MCF 10A (cell line): Measurements from ENCODE around the gene SDK2. TPM values are rescaled to one million over a fixed set of nuclear protein-coding genes. Genes with fewer than 3 reads are reported as not detected.

ENCODE experiments used
- BruUV-seq: library from RNA; stranded (reverse); fragments of 400-500 nt; replicated peaks from 2 replicates; lab custom pipeline; 2021; lab: Mats Ljungman, UMichigan
- CTCF ChIA-PET: fragments of 300-600 bp; sonication (Branson Sonifier 250); formaldehyde crosslinking; extraction: SDS; loops from one replicate; lab custom pipeline; 2021; ENCODE audit warnings: antibody characterized with exemption, inconsistent platforms; lab: Yijun Ruan, JAX
- POLR2A ChIA-PET: fragments of 300-600, 350-650 bp; sonication (Branson Sonifier 250); formaldehyde crosslinking; extraction: SDS; loops from one replicate; lab custom pipeline; 2020; ENCODE audit warnings: antibody characterized with exemption, inconsistent platforms; lab: Yijun Ruan, JAX
- DNase-seq: peaks from one replicate; pipeline ENCODE4 v3.0.0-alpha.2; 2018; ENCODE audit not compliant: unreplicated experiment
- H3K27ac Mint-ChIP-seq: one replicate; pipeline ENCODE4 v1.8.0; 2022; ENCODE audit warnings: mild to moderate bottlenecking, low read depth, mixed read lengths; ENCODE audit not compliant: unreplicated experiment
- H3K27me3 Mint-ChIP-seq: one replicate; pipeline ENCODE4 v1.8.0; 2022; ENCODE audit warnings: mixed read lengths; ENCODE audit not compliant: insufficient read depth, unreplicated experiment
- H3K36me3 Mint-ChIP-seq: one replicate; pipeline ENCODE4 v1.8.0; 2022; ENCODE audit warnings: mild to moderate bottlenecking, moderate library complexity, mixed read lengths; ENCODE audit not compliant: insufficient read depth, unreplicated experiment
- H3K4me1 Mint-ChIP-seq: one replicate; pipeline ENCODE4 v1.8.0; 2022; ENCODE audit warnings: mixed read lengths; ENCODE audit not compliant: insufficient read depth, unreplicated experiment
- H3K4me3 Mint-ChIP-seq: one replicate; pipeline ENCODE4 v1.8.0; 2022; ENCODE audit warnings: mild to moderate bottlenecking, moderate library complexity, mixed read lengths; ENCODE audit not compliant: unreplicated experiment
- H3K9me3 Mint-ChIP-seq: one replicate; pipeline ENCODE4 v1.8.0; 2022; ENCODE audit warnings: mixed read lengths; ENCODE audit not compliant: unreplicated experiment
- intact Hi-C: fragments of 100-400 bp; cut with micrococcal nuclease; formaldehyde crosslinking; loops from 2 replicates; pipeline ENCODE4 v1.14.1; 2022
- total RNA-seq: library from RNA; stranded (reverse); gene quantifications from 2 replicates; pipeline ENCODE4 v1.2.3, GENCODE V29; 2022
- TF ChIP-seq, protein P1 (sequence below): fragments of 200-600 bp; IDR thresholded peaks from one replicate; pipeline ENCODE4 v1.8.0; 2022; ENCODE audit warnings: antibody characterized with exemption, mild to moderate bottlenecking; ENCODE audit not compliant: unreplicated experiment

SDK2 gene
- total RNA-seq, 1 experiment from 2014 or later, result not detected

DNA sequence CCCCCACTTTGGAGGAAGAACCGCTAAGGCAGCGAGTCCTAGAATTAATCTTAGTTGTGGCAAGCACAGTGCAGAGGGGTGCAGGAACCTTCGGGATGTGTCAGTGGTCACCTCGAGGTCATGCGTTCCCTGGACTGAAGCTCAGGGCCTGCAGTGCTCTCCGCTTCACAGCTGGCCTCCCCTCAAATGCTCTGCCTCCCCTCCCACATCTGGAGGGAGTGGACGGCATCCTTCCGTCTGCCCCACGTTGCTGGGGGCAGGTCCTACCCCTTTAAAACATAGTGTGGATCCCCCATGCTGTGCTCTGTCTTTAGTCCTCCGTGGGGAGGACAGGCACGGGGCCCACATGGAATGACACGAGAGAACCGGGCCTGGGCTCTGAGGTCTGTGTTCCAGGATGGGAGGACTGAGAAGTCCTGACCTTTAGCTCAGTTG, 232.9 kb downstream of the SDK2 start:
- H3K27ac Mint-ChIP-seq, result no peak overlapping the region
- TF ChIP-seq, protein P1, sequence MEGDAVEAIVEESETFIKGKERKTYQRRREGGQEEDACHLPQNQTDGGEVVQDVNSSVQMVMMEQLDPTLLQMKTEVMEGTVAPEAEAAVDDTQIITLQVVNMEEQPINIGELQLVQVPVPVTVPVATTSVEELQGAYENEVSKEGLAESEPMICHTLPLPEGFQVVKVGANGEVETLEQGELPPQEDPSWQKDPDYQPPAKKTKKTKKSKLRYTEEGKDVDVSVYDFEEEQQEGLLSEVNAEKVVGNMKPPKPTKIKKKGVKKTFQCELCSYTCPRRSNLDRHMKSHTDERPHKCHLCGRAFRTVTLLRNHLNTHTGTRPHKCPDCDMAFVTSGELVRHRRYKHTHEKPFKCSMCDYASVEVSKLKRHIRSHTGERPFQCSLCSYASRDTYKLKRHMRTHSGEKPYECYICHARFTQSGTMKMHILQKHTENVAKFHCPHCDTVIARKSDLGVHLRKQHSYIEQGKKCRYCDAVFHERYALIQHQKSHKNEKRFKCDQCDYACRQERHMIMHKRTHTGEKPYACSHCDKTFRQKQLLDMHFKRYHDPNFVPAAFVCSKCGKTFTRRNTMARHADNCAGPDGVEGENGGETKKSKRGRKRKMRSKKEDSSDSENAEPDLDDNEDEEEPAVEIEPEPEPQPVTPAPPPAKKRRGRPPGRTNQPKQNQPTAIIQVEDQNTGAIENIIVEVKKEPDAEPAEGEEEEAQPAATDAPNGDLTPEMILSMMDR, result no peak
- DNase-seq, result no peak
- no peaks in the 10 kb centered on the region for H3K4me1 Mint-ChIP-seq
- no peak overlapping the region for H3K4me3 Mint-ChIP-seq
- no peaks in the 10 kb centered on the region for H3K9me3 Mint-ChIP-seq
- H3K36me3 Mint-ChIP-seq, result no peaks in the 10 kb centered on the region
- ChIA-PET POLR2A (interaction anchor here (0.5 to 0.7 kb wide), 2 partner anchors 75 to 1522 kb away, joined by 4 read pairs; no protein-coding TSS in a partner anchor), CTCF (interaction anchor here (1.1 kb wide), 1 partner anchor 16 kb away, joined by 3 read pairs; no protein-coding TSS in a partner anchor)
- intact Hi-C loops, result no loop called here
- no TSS peak for BruUV-seq
- no peaks in the 10 kb centered on the region for H3K27me3 Mint-ChIP-seq

- TF ChIP-seq, protein P1, result no peak
- Mint-ChIP-seq H3K36me3 (no peaks in the 10 kb centered on the region), H3K4me3 (no peak overlapping the region), H3K27me3 (no peaks in the 10 kb centered on the region), H3K4me1 (no peaks in the 10 kb centered on the region), H3K9me3 (no peaks in the 10 kb centered on the region), H3K27ac (no peak overlapping the region)
- no peak for DNase-seq
- POLR2A ChIA-PET, result interaction anchor here (0.5 to 1.5 kb wide), 3 partner anchors 11 to 1522 kb away, joined by 4 to 6 read pairs (median 4); no protein-coding TSS in a partner anchor
- intact Hi-C loops, result no loop called here
- CTCF ChIA-PET, result interaction anchor here (1.1 to 1.2 kb wide), 2 partner anchors 10 to 17 kb away, joined by 3 read pairs; no protein-coding TSS in a partner anchor
- no TSS peak for BruUV-seq
Measured at GRCh38 chr17:73410586-73411312, 233.5 kb downstream of the SDK2 start.

DNA sequence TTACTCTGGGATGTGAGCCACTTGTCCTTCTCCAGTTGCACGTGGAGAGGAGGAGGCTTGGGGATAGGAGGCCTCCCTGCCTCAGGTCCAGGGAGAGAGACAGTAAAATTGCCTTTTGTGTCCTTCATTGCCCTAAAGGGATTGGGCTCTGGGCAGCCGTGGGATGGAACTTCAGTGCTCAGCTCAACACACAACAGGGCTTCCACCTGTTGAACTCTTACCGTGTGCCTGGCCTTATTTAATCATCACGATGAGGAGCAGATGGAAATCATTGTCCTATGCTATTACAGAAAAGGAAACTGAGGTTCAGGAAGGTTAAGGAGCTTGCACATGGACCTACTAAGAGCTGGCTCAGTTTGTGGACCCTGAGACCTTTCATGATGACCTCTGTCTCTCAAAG, 240.0 kb downstream of the SDK2 start:
- ChIA-PET CTCF (interaction anchor here (0.6 to 1.2 kb wide), 4 partner anchors 22 to 773 kb away, joined by 3 to 4 read pairs (median 4); no protein-coding TSS in a partner anchor), POLR2A (no interaction called here)
- H3K4me1 Mint-ChIP-seq, result no peaks in the 10 kb centered on the region
- H3K36me3 Mint-ChIP-seq, result peaks cover 5% of the 10 kb centered on the region
- no peak overlapping the region for H3K4me3 Mint-ChIP-seq
- H3K9me3 Mint-ChIP-seq, result no peaks in the 10 kb centered on the region
- no TSS peak for BruUV-seq
- H3K27ac Mint-ChIP-seq, result no peak overlapping the region
- no peak for DNase-seq
- peaks cover 4% of the 10 kb centered on the region for H3K27me3 Mint-ChIP-seq
- TF ChIP-seq, protein P1, result no peak
- intact Hi-C loops, result no loop called here

GRCh38 chr17:73402466-73402865, 241.8 kb downstream of the SDK2 start:
- TF ChIP-seq, protein P1, result no peak
- ChIA-PET CTCF (interaction anchor here (0.5 kb wide), 1 partner anchor 452 kb away, joined by 4 read pairs; no protein-coding TSS in a partner anchor), POLR2A (no interaction called here)
- Mint-ChIP-seq H3K9me3 (no peaks in the 10 kb centered on the region), H3K4me1 (no peaks in the 10 kb centered on the region), H3K36me3 (peaks cover 5% of the 10 kb centered on the region), H3K4me3 (no peak overlapping the region), H3K27ac (no peak overlapping the region), H3K27me3 (peaks cover 14% of the 10 kb centered on the region)
- BruUV-seq, result no TSS peak
- intact Hi-C loops, result no loop called here
- no peak for DNase-seq
